Tibial nerve (tissue), 4 donors: ENCODE data around the gene PLCB1. TPM values are rescaled to one million over a fixed set of nuclear protein-coding genes. Genes with fewer than 3 reads are reported as not detected.

ENCODE experiments used
- DNase-seq, 2 donors: peaks; one replicate each; pipeline ENCODE4 v3.0.0-alpha.2; 2019; ENCODE audit warnings: low spot score in 2 of 2
- H3K27ac ChIP-seq, 4 donors: fragments of 200-600 bp; sonication (generic) in 3 of 4; one replicate each; pipeline ENCODE4 v1.5.1; 2017 to 2019; ENCODE audit warnings: mild to moderate bottlenecking in 1 of 4
- H3K27me3 ChIP-seq, 2 donors: fragments of 200-600 bp; sonication (generic) in 1 of 2; one replicate each; pipeline versions ENCODE4 v1.5.1 to v1.6.0; 2017 to 2019
- H3K36me3 ChIP-seq, 3 donors: fragments of 200-600 bp; sonication (generic); one replicate each; pipeline ENCODE4 v1.5.1; 2018 to 2019
- H3K4me1 ChIP-seq, 4 donors: fragments of 200-600 bp; sonication (generic) in 3 of 4; one replicate each; pipeline ENCODE4 v1.5.1; 2017 to 2019
- H3K4me3 ChIP-seq, 4 donors: fragments of 200-600 bp; sonication (generic) in 3 of 4; one replicate each; pipeline ENCODE4 v1.5.1; 2017 to 2019; ENCODE audit warnings: mild to moderate bottlenecking in 1 of 4, moderate library complexity in 1 of 4
- H3K9me3 ChIP-seq, 4 donors: fragments of 200-600 bp; sonication (generic) in 3 of 4; one replicate each; pipeline ENCODE4 v1.5.1; 2017 to 2019
- CTCF ChIP-seq, 5 experiments: fragments of 200-600 bp in 3 of 5; fragments of 450-650 bp in 2 of 5; sonication (generic) in 3 of 5; IDR thresholded peaks; one replicate each; pipeline ENCODE4 v1.5.1; 2016 to 2019; ENCODE audit warnings: antibody characterized with exemption in 5 of 5, mild to moderate bottlenecking in 3 of 5, moderate library complexity in 2 of 5
- EP300 ChIP-seq, 2 donors: sonication (generic); formaldehyde crosslinking; IDR thresholded peaks; one replicate each; pipeline ENCODE4 v1.6.1; 2017; ENCODE audit warnings: antibody characterized with exemption in 2 of 2, mild to moderate bottlenecking in 1 of 2
- POLR2A ChIP-seq, 2 donors: fragments of 450-650 bp; IDR thresholded peaks; one replicate each; pipeline ENCODE4 v1.6.1; 2017; ENCODE audit warnings: antibody characterized with exemption in 2 of 2, mild to moderate bottlenecking in 2 of 2, moderate library complexity in 2 of 2
- WGBS, 2 donors: methylation state at CpG; one replicate each; pipeline ENCODE4 v1.1.5; 2018; 5-methylcytosine and 5-hydroxymethylcytosine counted together
- total RNA-seq, 4 donors: library from RNA; depleted of rRNA; stranded (reverse); fragments of >200 nt; gene quantifications; one replicate each; pipeline ENCODE4 v1.1.0, GENCODE V29; 2016

Gene PLCB1
- total RNA-seq, 4 donors from 2014 or later: 34.7 to 52.8 (median 39.2) TPM

GRCh38 chr20:8315639-8316573, 183.8 kb downstream of the PLCB1 start:
- no peak overlapping the region for H3K27ac ChIP-seq
- H3K27me3 ChIP-seq: no peaks in the 10 kb centered on the region
- peaks cover 0 to 3% (median 0%) of the 10 kb centered on the region in 4 donors for H3K4me1 ChIP-seq
- H3K4me3 ChIP-seq: no peak overlapping the region
- DNase-seq: no peak
- TF ChIP-seq EP300 (IDR thresholded peaks at IDR 0.05) (no peak), CTCF (IDR thresholded peaks at IDR 0.05) (no peak), POLR2A (IDR thresholded peaks at IDR 0.05) (no peak)
- H3K36me3 ChIP-seq: no peaks in the 10 kb centered on the region
- WGBS, 2 donors: 87 to 89% methylated on average over 10 of the region's 10 CpGs
- H3K9me3 ChIP-seq: peaks cover 0 to 6% (median 0%) of the 10 kb centered on the region in 4 donors

- Histone ChIP-seq H3K9me3 (peaks cover 0 to 6% (median 0%) of the 10 kb centered on the region in 4 donors), H3K27ac (no peak overlapping the region), H3K36me3 (no peaks in the 10 kb centered on the region), H3K27me3 (no peaks in the 10 kb centered on the region), H3K4me1 (peaks cover 0 to 3% (median 0%) of the 10 kb centered on the region in 4 donors), H3K4me3 (no peak overlapping the region)
- 92 to 93% methylated on average over 1 of the region's 1 CpG for WGBS, 2 donors
- TF ChIP-seq POLR2A (IDR thresholded peaks at IDR 0.05) (no peak), EP300 (IDR thresholded peaks at IDR 0.05) (no peak), CTCF (IDR thresholded peaks at IDR 0.05) (no peak)
- DNase-seq: no peak
Measured at GRCh38 chr20:8317448-8317847, 185.4 kb downstream of the PLCB1 start.

GRCh38 chr20:8318965-8319625, 187.0 kb downstream of the PLCB1 start:
- no peak overlapping the region for H3K4me3 ChIP-seq
- 83 to 84% methylated on average over 3 of the region's 3 CpGs for WGBS, 2 donors
- H3K27ac ChIP-seq: no peak overlapping the region
- H3K9me3 ChIP-seq: no peaks in the 10 kb centered on the region
- H3K27me3 ChIP-seq: no peaks in the 10 kb centered on the region
- H3K4me1 ChIP-seq: peaks cover 0 to 3% (median 0%) of the 10 kb centered on the region in 4 donors
- TF ChIP-seq CTCF (IDR thresholded peaks at IDR 0.05) (no peak), POLR2A (IDR thresholded peaks at IDR 0.05) (no peak), EP300 (IDR thresholded peaks at IDR 0.05) (no peak)
- no peaks in the 10 kb centered on the region for H3K36me3 ChIP-seq
- DNase-seq: no peak

- TF ChIP-seq EP300 (IDR thresholded peaks at IDR 0.05): no peak
- TF ChIP-seq CTCF (IDR thresholded peaks at IDR 0.05): no peak
- no peak for TF ChIP-seq POLR2A (IDR thresholded peaks at IDR 0.05)
- H3K4me1 ChIP-seq: peaks cover 0 to 3% (median 0%) of the 10 kb centered on the region in 4 donors
Measured at GRCh38 chr20:8320306-8320705, 188.2 kb downstream of the PLCB1 start.

GRCh38 chr20:8321001-8321400, 188.9 kb downstream of the PLCB1 start:
- TF ChIP-seq POLR2A (IDR thresholded peaks at IDR 0.05) (no peak), CTCF (IDR thresholded peaks at IDR 0.05) (no peak), EP300 (IDR thresholded peaks at IDR 0.05) (no peak)
- no peak overlapping the region for H3K4me3 ChIP-seq
- no peaks in the 10 kb centered on the region for H3K27me3 ChIP-seq
- no peaks in the 10 kb centered on the region for H3K36me3 ChIP-seq
- H3K4me1 ChIP-seq: peaks cover 0 to 3% (median 0%) of the 10 kb centered on the region in 4 donors
- no peaks in the 10 kb centered on the region for H3K9me3 ChIP-seq
- no peak for DNase-seq
- no peak overlapping the region for H3K27ac ChIP-seq
- WGBS, 2 donors: 90% methylated on average over 4 of the region's 4 CpGs

More at GRCh38 chr20:8320306-8320705, 188.2 kb downstream of the PLCB1 start:
- 57 to 77% methylated on average over 1 of the region's 1 CpG for WGBS, 2 donors
- no peaks in the 10 kb centered on the region for H3K9me3 ChIP-seq
- no peaks in the 10 kb centered on the region for H3K27me3 ChIP-seq
- H3K4me3 ChIP-seq: no peak overlapping the region
- H3K27ac ChIP-seq: no peak overlapping the region
- no peak for DNase-seq
- H3K36me3 ChIP-seq: no peaks in the 10 kb centered on the region
